Panc1 (cell line): Measurements from ENCODE around the gene GABRG3. TPM values are rescaled to one million over a fixed set of nuclear protein-coding genes. Genes with fewer than 3 reads are reported as not detected.

Experiments
- ATAC-seq: fragments of 200-7000 bp; cut with Tn5 transposase; 2 replicates; pipeline ENCODE4 v1.9.1; 2020; ENCODE audit warnings: mild to moderate bottlenecking, moderate library complexity
- BruUV-seq: library from RNA; stranded (reverse); fragments of 400-500 nt; replicated peaks from 2 replicates; lab custom pipeline; 2021; lab: Mats Ljungman, UMichigan
- CTCF ChIA-PET: fragments of 300-600 bp; sonication (Branson Sonifier 250); formaldehyde crosslinking; loops from one replicate; lab custom pipeline; 2022; ENCODE audit warnings: antibody characterized with exemption; lab: Charles Lee
- POLR2A ChIA-PET: fragments of 300-600 bp; sonication (Branson Sonifier 250); formaldehyde crosslinking; loops from one replicate; lab custom pipeline; 2022; ENCODE audit warnings: antibody characterized with exemption; lab: Charles Lee
- DNase-seq: peaks from one replicate; pipeline ENCODE4 v3.0.0-alpha.2; 2010; ENCODE audit warnings: low read depth, low spot score
- H3K27ac ChIP-seq: 2 replicates; pipeline ENCODE4 v1.5.1; 2011; ENCODE audit warnings: mild to moderate bottlenecking, low read length, inconsistent platforms
- H3K27me3 ChIP-seq: fragments of 200-500 bp; sonication (Bioruptor generic); 2 replicates; pipeline ENCODE4 v1.6.0; 2014; ENCODE audit warnings: low read length, inconsistent platforms; ENCODE audit not compliant: control insufficient read depth, insufficient read depth
- H3K36me3 ChIP-seq: fragments of 200-500 bp; sonication (Bioruptor generic); 2 replicates; pipeline ENCODE4 v1.5.1; 2014; ENCODE audit warnings: inconsistent platforms, mild to moderate bottlenecking, low read length, moderate library complexity; ENCODE audit not compliant: control insufficient read depth, insufficient read depth
- H3K4me1 ChIP-seq: 2 replicates; pipeline ENCODE4 v1.5.1; 2011; ENCODE audit warnings: inconsistent platforms, mild to moderate bottlenecking, low read length, moderate library complexity; ENCODE audit not compliant: control insufficient read depth, insufficient read depth
- H3K4me3 ChIP-seq, 2 experiments: 2 replicates each; pipeline ENCODE4 v1.5.1; 2011 to 2012; ENCODE audit warnings: low read depth in 2 of 2, low read length in 2 of 2, mild to moderate bottlenecking in 2 of 2, inconsistent platforms in 1 of 2, moderate library complexity in 1 of 2
- H3K9me3 ChIP-seq: fragments of 200-500 bp; sonication (Bioruptor generic); 2 replicates; pipeline ENCODE4 v1.5.1; 2014; ENCODE audit warnings: low read depth, mild to moderate bottlenecking, inconsistent platforms, low read length, moderate library complexity; ENCODE audit not compliant: control insufficient read depth, insufficient read depth
- POLR2AphosphoS5 ChIP-seq: IDR thresholded peaks from 2 replicates; pipeline ENCODE4 v1.6.1; 2012; ENCODE audit warnings: mild to moderate bottlenecking, low read depth, low read length, moderate library complexity
- SIN3A ChIP-seq: IDR thresholded peaks from 2 replicates; pipeline ENCODE4 v1.6.1; 2012; ENCODE audit warnings: low read depth, mild to moderate bottlenecking, low read length, moderate library complexity, borderline replicate concordance; ENCODE audit not compliant: insufficient read depth
- TCF7L2 ChIP-seq: IDR thresholded peaks from 2 replicates; pipeline ENCODE4 v1.6.1; 2011; ENCODE audit warnings: mild to moderate bottlenecking, low read depth, low read length, inconsistent platforms
- in situ Hi-C: cut with HindIII; loops from 2 replicates; pipeline ENCODE4 v1.10.0; 2016; ENCODE audit warnings: low sequenced_read_pairs, low pct_unique_long_range_greater_than_20kb
- intact Hi-C: fragments of 100-400 bp; cut with micrococcal nuclease; formaldehyde crosslinking; loops from one replicate; pipeline ENCODE4 v1.10.0; 2022; ENCODE audit not compliant: unreplicated experiment
- total RNA-seq: library from RNA; stranded (reverse); gene quantifications from one replicate; pipeline ENCODE4 v1.2.1, GENCODE V29; 2021; ENCODE audit not compliant: unreplicated experiment
- TF ChIP-seq, protein P1 (sequence below): fragments of 450-650 bp; IDR thresholded peaks from 2 replicates; pipeline ENCODE4 v1.5.1; 2017; ENCODE audit warnings: mild to moderate bottlenecking
- TF ChIP-seq, protein P2 (sequence below), 2 experiments: IDR thresholded peaks; 2 replicates each; pipeline ENCODE4 v1.6.1; 2011 to 2012; ENCODE audit warnings: low read depth in 2 of 2, control low read depth in 1 of 2, low read length in 1 of 2, mild to moderate bottlenecking in 1 of 2, moderate library complexity in 1 of 2; ENCODE audit not compliant: insufficient read depth in 1 of 2

The GABRG3 gene
- total RNA-seq, 1 experiment from 2014 or later, result not detected

DNA sequence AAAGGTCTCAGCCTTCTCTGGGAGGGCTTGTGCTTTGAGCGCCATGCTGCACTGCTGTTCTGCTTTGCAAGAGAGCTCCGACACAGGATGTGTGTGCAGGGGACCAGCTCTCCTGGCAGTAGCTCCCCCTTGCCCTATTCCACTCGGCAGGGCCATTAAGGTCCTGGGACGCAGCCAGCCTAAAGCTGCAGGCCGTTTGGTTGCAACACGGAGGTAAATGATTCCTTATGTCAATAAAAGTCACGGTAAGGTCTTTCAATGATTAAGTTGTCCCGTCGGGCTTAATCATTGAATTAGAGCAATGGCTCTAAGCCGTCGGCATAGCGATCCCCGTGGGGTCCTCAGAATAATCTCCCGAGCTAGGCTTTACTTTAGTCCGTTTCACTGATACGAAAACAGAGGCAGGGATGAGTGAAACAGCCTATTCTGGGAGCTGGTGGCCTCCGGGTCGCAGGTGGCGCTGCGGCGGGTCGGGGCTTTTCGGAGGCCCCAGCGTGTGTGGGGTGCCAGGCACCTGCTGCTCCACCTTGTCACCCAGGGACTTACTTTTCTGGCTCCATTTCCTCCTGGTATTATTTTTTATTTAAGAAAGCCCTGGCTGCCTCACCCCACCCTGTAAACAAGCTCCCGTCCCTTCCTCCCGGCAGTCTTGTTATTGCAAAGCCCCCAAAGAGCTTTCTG lies 603.0 kb downstream of the GABRG3 start:
- intact Hi-C loops, result no loop called here
- POLR2A ChIA-PET, result no interaction called here
- ATAC-seq, result no peak
- Histone ChIP-seq H3K4me3 (no peak overlapping the region), H3K4me1 (no peaks in the 10 kb centered on the region), H3K36me3 (no peaks in the 10 kb centered on the region), H3K27ac (no peak overlapping the region), H3K27me3 (no peaks in the 10 kb centered on the region), H3K9me3 (no peaks in the 10 kb centered on the region)
- in situ Hi-C loops, result no loop called here
- TF ChIP-seq SIN3A (no peak), TCF7L2 (no peak)
- TF ChIP-seq, protein P1, sequence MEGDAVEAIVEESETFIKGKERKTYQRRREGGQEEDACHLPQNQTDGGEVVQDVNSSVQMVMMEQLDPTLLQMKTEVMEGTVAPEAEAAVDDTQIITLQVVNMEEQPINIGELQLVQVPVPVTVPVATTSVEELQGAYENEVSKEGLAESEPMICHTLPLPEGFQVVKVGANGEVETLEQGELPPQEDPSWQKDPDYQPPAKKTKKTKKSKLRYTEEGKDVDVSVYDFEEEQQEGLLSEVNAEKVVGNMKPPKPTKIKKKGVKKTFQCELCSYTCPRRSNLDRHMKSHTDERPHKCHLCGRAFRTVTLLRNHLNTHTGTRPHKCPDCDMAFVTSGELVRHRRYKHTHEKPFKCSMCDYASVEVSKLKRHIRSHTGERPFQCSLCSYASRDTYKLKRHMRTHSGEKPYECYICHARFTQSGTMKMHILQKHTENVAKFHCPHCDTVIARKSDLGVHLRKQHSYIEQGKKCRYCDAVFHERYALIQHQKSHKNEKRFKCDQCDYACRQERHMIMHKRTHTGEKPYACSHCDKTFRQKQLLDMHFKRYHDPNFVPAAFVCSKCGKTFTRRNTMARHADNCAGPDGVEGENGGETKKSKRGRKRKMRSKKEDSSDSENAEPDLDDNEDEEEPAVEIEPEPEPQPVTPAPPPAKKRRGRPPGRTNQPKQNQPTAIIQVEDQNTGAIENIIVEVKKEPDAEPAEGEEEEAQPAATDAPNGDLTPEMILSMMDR, result no peak
- TF ChIP-seq, protein P2, sequence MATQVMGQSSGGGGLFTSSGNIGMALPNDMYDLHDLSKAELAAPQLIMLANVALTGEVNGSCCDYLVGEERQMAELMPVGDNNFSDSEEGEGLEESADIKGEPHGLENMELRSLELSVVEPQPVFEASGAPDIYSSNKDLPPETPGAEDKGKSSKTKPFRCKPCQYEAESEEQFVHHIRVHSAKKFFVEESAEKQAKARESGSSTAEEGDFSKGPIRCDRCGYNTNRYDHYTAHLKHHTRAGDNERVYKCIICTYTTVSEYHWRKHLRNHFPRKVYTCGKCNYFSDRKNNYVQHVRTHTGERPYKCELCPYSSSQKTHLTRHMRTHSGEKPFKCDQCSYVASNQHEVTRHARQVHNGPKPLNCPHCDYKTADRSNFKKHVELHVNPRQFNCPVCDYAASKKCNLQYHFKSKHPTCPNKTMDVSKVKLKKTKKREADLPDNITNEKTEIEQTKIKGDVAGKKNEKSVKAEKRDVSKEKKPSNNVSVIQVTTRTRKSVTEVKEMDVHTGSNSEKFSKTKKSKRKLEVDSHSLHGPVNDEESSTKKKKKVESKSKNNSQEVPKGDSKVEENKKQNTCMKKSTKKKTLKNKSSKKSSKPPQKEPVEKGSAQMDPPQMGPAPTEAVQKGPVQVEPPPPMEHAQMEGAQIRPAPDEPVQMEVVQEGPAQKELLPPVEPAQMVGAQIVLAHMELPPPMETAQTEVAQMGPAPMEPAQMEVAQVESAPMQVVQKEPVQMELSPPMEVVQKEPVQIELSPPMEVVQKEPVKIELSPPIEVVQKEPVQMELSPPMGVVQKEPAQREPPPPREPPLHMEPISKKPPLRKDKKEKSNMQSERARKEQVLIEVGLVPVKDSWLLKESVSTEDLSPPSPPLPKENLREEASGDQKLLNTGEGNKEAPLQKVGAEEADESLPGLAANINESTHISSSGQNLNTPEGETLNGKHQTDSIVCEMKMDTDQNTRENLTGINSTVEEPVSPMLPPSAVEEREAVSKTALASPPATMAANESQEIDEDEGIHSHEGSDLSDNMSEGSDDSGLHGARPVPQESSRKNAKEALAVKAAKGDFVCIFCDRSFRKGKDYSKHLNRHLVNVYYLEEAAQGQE (IDR thresholded peaks at IDR 0.05; ENCODE audit: insufficient read depth in 1 of 2, low read depth in 2 of 2, low read length in 1 of 2), result no peak
- no peak for DNase-seq
- CTCF ChIA-PET, result no interaction called here
- no TSS peak for BruUV-seq

DNA sequence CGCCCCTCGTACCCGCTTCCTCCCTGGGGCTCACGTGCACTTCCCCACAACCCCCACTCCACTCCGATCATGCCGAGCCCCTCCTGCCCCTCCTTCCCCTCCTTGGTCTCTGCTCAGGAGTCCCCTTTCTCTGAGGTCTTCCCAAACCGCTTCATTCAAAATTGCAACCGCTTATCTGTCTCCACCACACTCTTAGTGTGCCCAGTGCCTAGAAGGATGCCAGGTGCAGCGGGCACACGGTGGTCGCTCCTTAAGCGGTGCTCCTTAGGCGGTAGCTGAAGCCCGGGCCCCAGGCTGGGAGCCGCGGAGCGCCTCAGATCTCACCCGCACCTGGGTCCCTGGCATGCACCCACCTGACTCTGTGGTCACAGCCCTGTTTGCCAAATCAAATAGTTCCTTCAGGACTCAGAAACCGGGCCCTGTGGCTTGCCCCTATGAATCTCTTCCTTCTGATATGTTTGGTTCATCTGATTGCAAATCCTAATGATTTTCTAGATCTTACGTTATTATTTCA lies 603.6 kb downstream of the GABRG3 start:
- no peak overlapping the region for H3K4me3 ChIP-seq
- ATAC-seq (no peak), DNase-seq (no peak)
- BruUV-seq, result no TSS peak
- H3K4me1 ChIP-seq, result no peaks in the 10 kb centered on the region
- intact Hi-C loops, result no loop called here
- no peaks in the 10 kb centered on the region for H3K9me3 ChIP-seq
- H3K36me3 ChIP-seq, result no peaks in the 10 kb centered on the region
- H3K27me3 ChIP-seq, result no peaks in the 10 kb centered on the region
- TF ChIP-seq TCF7L2 (no peak), SIN3A (no peak), POLR2AphosphoS5 (no peak)
- TF ChIP-seq, protein P2 (IDR thresholded peaks at IDR 0.05; ENCODE audit: insufficient read depth in 1 of 2, low read depth in 2 of 2, low read length in 1 of 2), result no peak
- TF ChIP-seq, protein P1, result no peak
- in situ Hi-C loops, result no loop called here
- POLR2A ChIA-PET, result no interaction called here
- H3K27ac ChIP-seq, result no peak overlapping the region
- CTCF ChIA-PET, result no interaction called here
